Stimulated activated naive CD8-positive, alpha-beta T cell treated with anti-CD3 and anti-CD28 coated beads, Interleukin-15, Interleukin-2, amounts not matched to agents 100 U/mL and 50 U/mL, for 24 hours (primary cell): Measurements from ENCODE around the gene RAC2.
A peak's percentile ranks its signal among the peaks of the same experiment; 100 is the strongest.

Source experiments
- ATAC-seq: fragments of 150-1000 bp; cut with Tn5 transposase; one replicate; pipeline ENCODE4 v1.10.0; 2021
- DNase-seq: peaks from one replicate; pipeline ENCODE4 v3.0.0; 2021

Gene RAC2

DNA sequence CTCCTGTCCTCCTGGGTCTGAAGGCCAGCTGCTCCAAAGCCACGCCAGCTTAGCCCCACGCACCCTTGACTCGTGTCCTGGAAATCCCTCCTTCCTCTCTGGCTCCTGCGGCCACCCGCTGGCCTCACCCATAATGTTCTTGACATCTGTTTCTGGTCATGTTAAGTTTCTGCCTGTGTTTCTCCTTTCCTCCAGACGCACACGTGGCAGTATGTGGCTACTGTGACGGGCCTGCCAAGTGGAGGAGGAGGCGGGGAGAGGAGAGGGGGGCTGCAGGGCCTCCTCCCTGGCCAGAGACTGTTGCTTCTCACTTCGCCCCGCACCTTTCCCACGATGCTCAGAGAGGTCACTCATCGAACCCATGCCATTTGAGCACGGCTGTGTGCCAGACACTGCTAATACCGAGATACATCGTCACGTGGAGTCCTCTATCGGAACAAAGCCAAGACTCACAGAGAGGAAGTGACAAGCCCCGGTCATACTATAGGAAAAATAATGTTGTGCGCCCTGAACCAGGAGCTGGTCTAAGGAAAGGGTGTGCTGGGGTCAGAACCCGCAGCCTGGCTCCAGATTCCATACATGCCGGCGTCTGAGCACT is 67.5 kb downstream of the RAC2 start:
- ATAC-seq (peak; percentile 35), DNase-seq (no peak)

DNA sequence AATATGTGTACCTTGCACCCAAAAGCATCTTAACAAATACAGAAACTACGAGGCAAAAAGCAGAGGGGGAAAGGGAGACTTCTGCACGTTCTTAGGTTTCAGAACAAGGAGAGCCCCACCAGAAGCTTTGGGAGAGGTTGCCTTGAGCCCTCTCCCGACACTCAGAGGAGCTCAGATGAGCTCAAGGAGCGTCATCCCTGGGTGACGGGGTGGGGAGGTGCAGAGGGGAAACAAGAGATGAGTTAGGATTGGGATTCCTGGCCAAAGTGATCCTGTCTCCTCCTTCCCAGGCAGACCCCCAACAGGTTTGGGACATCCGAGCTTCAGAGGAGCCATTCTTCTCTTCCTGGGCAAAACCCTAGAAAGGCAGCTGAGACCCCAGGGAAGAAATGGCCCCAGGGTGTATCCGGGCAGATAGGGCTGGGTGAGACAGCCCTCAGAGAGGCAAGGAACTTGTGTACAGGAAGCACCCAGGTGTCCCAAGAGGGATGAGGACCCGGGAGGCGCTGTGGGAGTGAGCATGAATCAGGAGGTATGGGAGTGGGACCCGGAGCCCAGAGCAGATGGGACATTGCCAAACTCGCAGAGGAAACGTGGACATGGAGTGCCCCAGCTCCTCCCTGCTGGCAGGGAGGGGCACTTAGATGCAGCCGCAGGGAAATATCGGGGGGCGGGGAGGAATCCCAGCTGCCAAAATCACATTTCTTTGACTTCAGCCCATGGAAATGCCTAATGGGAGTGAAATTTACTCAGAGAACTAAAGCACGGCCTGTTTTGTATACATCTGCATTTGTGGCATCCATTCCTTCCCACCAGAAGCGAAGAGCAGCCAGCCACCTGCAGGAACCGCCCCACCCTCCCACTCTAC is 68.4 kb downstream of the RAC2 start:
- no peak for ATAC-seq

More for the DNA sequence above, 68.4 kb downstream of the RAC2 start:
- DNase-seq = no peak
